Measurements from ENCODE around the gene SLC22A16. TPM values are rescaled to one million over a fixed set of nuclear protein-coding genes. Genes with fewer than 3 reads are reported as not detected.

The SLC22A16 gene
- total RNA-seq, 1 donor from 2014 or later = 0.87 TPM

GRCh38 chr6:110486756-110487155, 10.3 kb upstream of the SLC22A16 start:
- H3K4me3 ChIP-seq = no peak overlapping the region
- H3K4me1 ChIP-seq = no peaks in the 10 kb centered on the region
- no peak for ATAC-seq
- H3K27me3 ChIP-seq = no peaks in the 10 kb centered on the region
- intact Hi-C loops (cut with DNase I) = no loop called here
- H3K27ac ChIP-seq = no peak overlapping the region
- TF ChIP-seq CTCF (IDR thresholded peaks at IDR 0.05) = no peak
- no peak for DNase-seq
- H3K36me3 ChIP-seq = no peaks in the 10 kb centered on the region
- H3K9me3 ChIP-seq = no peaks in the 10 kb centered on the region

GRCh38 chr6:110485491-110485890, 9.1 kb upstream of the SLC22A16 start:
- peak; percentile 50 for ATAC-seq
- intact Hi-C loops (cut with DNase I) = no loop called here
- no peaks in the 10 kb centered on the region for H3K27me3 ChIP-seq
- no peaks in the 10 kb centered on the region for H3K4me1 ChIP-seq
- no peak overlapping the region for H3K4me3 ChIP-seq
- no peak overlapping the region for H3K27ac ChIP-seq
- H3K36me3 ChIP-seq = no peaks in the 10 kb centered on the region
- H3K9me3 ChIP-seq = no peaks in the 10 kb centered on the region
- TF ChIP-seq CTCF (IDR thresholded peaks at IDR 0.05) = no peak
- no peak for DNase-seq

- no peaks in the 10 kb centered on the region for H3K9me3 ChIP-seq
- H3K27ac ChIP-seq = no peak overlapping the region
- intact Hi-C loops (cut with DNase I) = no loop called here
- H3K36me3 ChIP-seq = no peaks in the 10 kb centered on the region
- ATAC-seq (peak; percentile 76), DNase-seq (no peak)
- no peak for TF ChIP-seq CTCF (IDR thresholded peaks at IDR 0.05)
- no peak overlapping the region for H3K4me3 ChIP-seq
- H3K4me1 ChIP-seq = no peaks in the 10 kb centered on the region
- no peaks in the 10 kb centered on the region for H3K27me3 ChIP-seq
Measured at GRCh38 chr6:110484321-110484720, 7.9 kb upstream of the SLC22A16 start.

GRCh38 chr6:110482774-110483400, 6.5 kb upstream of the SLC22A16 start:
- TF ChIP-seq CTCF (IDR thresholded peaks at IDR 0.05) = no peak
- H3K4me1 ChIP-seq = no peaks in the 10 kb centered on the region
- no peaks in the 10 kb centered on the region for H3K36me3 ChIP-seq
- ATAC-seq = no peak
- no peak for DNase-seq
- no peak overlapping the region for H3K27ac ChIP-seq
- no peak overlapping the region for H3K4me3 ChIP-seq
- H3K9me3 ChIP-seq = no peaks in the 10 kb centered on the region
- intact Hi-C loops (cut with DNase I) = no loop called here
- H3K27me3 ChIP-seq = no peaks in the 10 kb centered on the region

- Histone ChIP-seq H3K4me1 (peaks cover under 1% of the 10 kb centered on the region), H3K4me3 (no peak overlapping the region), H3K9me3 (no peaks in the 10 kb centered on the region), H3K27ac (no peak overlapping the region), H3K27me3 (peaks cover 5% of the 10 kb centered on the region), H3K36me3 (no peaks in the 10 kb centered on the region)
- DNase-seq (no peak), ATAC-seq (no peak)
- no peak for TF ChIP-seq CTCF (IDR thresholded peaks at IDR 0.05)
- intact Hi-C loops (cut with DNase I) = no loop called here
Measured at GRCh38 chr6:110481081-110481480, 4.7 kb upstream of the SLC22A16 start.

All from upper lobe of right lung (tissue), 1 donor.